Measurements from ENCODE around the gene SLC49A4.

- TF ChIP-seq CTCF (IDR thresholded peaks at IDR 0.05) (no peak), POLR2AphosphoS5 (IDR thresholded peaks at IDR 0.05; ENCODE audit: insufficient read depth in 1 of 2, low read depth in 1 of 2) (no peak), POLR2A (IDR thresholded peaks at IDR 0.05) (no peak)
Observed at GRCh38 chr3:122893754-122894668, 99.1 kb downstream of the SLC49A4 start.
